Stimulated activated CD4-positive, alpha-beta T cell treated with anti-CD3 and anti-CD28 coated beads, Interleukin-4, amount 100 ng/mL, for 1 hour (primary cell): Measurements from ENCODE around the gene ZNF208.
"Not testable (repeated sequence)": the region's sequence is repeated elsewhere in the genome, so short reads cannot be mapped to it uniquely, and the experiment has no call there.

Experiments
- DNase-seq: peaks from one replicate; pipeline ENCODE4 v3.0.0-alpha.2; 2020

ZNF208 gene

GRCh38 chr19:22010437-22011143 lies at the start of gene ZNF208:
TSS of gene ZNF208 (minus strand) at chr19:22010943. CDS start at chr19:22010794, 149 bp downstream.
- peak; percentile 19 for DNase-seq

- peak; percentile 15 for DNase-seq
Measured at GRCh38 chr19:22052644-22053013, 41.9 kb upstream of the ZNF208 start.

DNA sequence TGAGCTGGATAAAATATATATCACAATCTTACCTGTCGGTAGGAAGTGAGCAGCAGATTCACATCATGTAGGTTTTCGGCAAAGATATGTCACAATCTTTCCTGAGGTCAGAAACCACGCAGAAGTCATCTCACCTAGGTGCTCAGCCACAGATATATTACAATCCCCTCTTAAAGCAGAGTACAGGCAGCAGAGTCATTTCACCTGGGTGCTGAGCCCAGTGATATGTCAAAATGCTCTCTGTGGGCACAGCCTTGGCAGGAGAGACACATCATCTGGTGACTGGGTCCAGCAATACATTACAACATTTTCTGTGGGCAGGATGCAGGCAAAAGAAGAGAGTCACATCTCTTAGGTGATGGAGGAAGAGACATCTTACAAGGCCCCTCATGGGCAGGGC lies 30.4 kb upstream of the ZNF208 start:
- not testable (repeated sequence) for DNase-seq

DNA sequence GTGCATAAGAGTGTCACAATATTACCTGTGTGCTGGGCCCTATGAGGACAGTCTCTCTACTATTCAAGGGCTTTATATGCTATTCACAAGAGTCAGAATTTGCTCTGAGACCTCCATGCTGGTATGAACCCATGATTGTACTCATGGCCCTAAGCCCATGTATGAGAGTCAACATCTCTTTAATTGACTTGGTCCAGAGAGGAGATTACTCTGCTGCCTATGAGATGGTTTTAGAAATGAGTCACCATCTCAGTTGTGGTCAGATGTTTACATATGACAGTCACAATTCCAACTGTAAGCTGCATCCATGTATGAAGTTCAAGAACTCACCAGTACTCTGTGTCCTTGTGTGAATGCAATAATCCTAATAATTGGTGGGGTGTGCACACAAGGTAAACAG lies 19.9 kb upstream of the ZNF208 start:
- DNase-seq, result no peak

DNA sequence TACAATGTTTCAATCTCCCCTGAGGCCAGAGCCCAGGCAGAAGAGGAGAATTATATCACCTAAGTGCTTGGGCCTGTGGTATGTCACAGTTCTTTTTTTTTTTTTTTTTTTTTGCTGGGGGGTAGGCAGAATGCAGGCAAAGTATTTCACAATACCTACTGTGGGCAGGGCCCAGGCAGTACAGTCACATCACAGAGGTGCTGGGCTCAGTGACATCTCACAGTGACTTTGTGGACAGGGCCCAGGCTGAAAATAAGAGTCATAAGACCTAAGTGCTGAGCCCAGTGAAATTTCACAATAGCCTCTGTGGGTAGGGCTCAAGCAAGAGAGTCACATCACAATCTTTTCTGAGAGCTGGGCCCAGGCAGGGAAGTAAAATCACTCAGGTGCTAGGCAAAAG lies 15.9 kb upstream of the ZNF208 start:
- DNase-seq, result no peak

DNA sequence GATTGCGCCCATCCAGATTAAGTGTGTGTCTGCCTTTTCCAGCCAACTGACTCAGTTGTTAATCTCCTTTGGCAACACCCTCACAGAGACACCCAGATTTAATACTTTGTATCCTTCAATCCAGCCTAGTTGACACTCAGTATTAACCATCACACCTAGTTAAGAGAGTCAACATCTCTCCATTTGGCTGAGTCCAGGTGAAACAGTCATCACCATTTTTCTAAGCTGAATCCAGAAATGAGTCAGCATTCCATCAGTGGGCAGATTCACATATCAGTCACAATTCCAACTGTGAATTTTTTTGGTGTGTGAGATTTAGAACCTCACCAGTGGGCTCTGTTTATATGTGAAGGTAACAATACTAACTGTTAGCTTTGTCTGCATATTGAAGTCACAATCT lies 14.8 kb upstream of the ZNF208 start:
- not testable (repeated sequence) for DNase-seq

DNA sequence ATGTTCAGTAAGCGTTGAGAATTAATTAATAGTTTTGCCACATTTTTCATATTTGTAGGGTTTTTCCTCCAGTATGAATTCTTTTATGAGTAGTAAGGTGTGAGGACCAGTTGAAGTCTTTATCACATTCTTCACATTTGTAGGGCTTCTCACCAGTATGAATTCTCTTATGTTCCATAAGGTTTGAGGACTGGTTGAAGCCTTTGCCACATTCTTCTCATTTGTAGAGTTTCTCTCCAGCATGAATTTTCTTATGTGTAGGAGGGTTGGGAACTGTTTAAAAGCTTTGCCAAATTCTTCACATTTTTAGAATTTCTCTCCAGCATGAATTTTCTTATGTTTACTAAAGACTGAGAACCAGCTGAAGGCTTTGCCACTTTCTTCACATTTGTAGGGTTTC lies 40.3 kb downstream of the ZNF208 start:
- no peak for DNase-seq

DNA sequence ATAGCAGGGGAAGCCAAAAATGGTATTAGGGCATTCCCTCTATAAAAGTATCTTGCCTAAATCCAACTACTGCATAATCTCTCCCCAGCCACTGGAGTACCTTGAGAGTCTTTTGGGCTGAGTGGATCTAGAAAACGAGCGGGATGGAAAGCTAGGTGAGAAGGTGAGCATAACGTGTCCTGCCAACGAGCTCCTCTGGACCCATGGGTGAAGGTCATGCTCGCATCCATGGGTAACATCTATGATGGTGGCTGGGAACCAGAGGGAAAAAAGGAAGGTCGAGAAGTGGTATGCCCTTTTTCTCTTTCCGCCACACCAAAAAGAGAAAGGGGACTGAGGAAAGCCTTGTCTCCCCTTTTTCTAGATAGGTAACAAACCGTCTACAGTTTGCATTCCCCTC lies 63.0 kb downstream of the ZNF208 start:
- no peak for DNase-seq

DNA sequence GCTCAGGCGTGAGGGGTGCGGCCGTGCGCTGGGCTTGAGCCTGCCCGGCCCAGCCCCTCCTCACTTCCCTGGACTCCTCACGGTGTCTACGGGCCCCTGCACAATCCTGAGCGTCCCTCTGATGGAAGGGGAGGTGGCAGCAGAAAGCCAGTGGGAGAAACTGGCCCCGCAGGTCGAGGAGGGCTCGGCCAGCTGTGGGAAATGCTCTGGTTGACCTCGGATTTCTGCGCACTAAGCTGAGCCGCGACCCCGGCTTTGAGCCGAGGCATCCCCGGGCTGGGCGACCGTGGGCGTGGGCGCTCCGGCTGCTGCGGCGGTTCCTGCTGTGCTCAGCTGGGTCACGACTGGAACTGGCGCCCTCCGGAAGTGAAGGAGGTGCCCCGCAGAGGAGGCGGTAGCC lies 70.1 kb downstream of the ZNF208 start:
- no peak for DNase-seq

DNA sequence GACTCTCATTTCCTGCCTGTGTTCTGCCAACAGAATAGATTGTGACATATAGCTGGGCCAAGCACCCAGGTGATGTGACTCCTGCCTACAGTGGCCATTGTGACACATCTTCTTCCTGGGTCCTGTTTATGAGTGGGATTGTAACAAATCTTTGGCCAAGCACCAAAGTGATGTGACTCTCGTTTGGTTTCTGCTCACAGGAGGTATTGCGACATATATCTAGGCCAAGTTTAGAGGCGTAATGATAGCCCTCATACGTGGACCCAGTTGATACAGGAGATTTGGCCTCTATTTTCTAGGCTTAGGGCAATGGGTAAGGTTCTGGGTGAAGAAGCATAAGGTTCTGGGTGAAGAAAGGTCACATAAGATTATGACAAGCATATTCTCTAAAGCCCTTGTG lies 76.2 kb downstream of the ZNF208 start:
- DNase-seq, result no peak

DNA sequence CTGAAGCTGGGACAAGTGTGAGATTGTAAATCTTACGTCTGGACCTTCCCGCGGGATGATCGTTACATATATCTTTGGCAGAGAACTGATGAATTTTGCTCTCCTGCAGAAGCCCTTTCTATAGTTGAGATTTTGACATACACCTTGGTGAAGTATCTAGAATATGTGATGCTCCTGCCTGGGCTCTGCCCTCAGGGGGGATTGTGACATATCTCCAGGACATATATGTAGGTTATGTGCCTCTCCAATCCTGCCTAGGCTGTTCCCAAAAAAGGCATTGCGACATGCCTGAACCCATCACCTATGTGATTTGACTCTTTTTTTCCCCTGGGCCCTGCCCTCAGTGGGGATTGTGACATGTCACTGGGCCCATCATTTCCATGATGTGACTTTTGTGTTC lies 76.6 kb downstream of the ZNF208 start:
- no peak for DNase-seq

GRCh38 chr19:21922276-21922675 lies 88.5 kb downstream of the ZNF208 start:
- no peak for DNase-seq

GRCh38 chr19:21921691-21922180 lies 89.0 kb downstream of the ZNF208 start:
- DNase-seq, result no peak

- DNase-seq, result no peak
Measured at GRCh38 chr19:21915411-21915810, 95.3 kb downstream of the ZNF208 start.

GRCh38 chr19:21912654-21913053 lies 98.1 kb downstream of the ZNF208 start:
- DNase-seq, result no peak

GRCh38 chr19:21910318-21910717 lies 100.4 kb downstream of the ZNF208 start:
- no peak for DNase-seq

- no peak for DNase-seq
Measured at GRCh38 chr19:21908066-21908465, 102.7 kb downstream of the ZNF208 start.

GRCh38 chr19:21907516-21907915 lies 103.2 kb downstream of the ZNF208 start:
- DNase-seq, result no peak

DNA sequence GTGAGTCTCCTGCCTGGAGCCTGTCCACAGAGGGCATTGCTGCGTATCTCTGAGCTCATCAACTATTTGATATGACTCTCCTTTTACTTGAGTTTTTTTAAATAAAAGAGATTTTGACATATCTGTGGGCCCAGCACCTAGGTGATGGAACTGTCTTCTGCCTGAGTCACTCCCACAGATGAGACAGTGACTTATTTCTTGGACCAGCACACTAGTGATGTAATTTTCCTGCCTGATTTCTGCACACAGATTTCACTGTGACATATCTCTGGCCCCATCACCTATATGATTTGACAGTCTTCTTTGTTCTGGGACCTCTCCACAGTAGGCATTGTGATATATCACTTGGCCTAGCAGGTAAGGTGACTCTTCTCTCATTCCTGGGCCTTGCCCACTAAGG lies 108.2 kb downstream of the ZNF208 start:
- DNase-seq, result no peak

DNA sequence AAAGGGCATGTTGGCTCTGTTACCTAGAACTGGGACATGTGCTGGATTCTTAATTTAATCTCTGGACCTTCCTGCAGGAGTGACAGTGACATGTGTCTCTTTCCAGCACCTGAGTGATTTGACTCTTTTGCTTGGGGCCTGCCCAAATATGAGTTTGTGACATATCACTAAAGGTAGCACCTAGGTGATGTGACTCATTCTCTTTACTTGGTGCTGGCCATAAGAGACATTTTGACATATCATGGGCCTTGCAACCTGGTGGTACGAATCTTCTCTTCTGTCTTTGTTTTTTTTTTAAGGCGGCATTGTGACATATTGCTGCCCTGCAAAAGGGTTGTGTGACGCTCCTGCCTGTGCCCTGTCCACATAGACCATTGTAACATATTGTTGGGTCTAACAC lies 108.9 kb downstream of the ZNF208 start:
- no peak for DNase-seq

- no peak for DNase-seq
Measured at GRCh38 chr19:21900401-21900800, 110.3 kb downstream of the ZNF208 start.

DNA sequence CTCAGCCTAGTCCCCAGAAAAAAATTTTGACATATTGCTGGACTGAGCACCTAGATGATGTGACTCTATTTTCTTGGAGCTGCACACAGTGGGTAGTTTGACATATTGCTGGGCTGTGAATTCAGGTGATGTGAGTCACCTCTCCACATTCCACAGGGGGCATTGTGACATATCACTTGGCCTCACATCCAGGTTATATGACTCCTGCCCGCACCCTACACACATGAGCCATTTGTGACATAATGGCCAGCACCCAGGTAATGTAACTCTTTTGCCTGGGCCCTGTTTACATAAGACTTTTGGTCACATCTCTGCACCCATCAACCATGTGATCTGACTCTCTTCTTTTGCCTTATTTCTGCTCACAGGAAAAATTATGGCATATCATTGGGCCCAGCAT lies 119.7 kb downstream of the ZNF208 start:
- DNase-seq, result no peak

- DNase-seq, result peak; percentile 29
Measured at GRCh38 chr19:21890017-21890416, 120.7 kb downstream of the ZNF208 start.

GRCh38 chr19:21885516-21885915 lies 125.2 kb downstream of the ZNF208 start:
- not testable (repeated sequence) for DNase-seq

- not testable (repeated sequence) for DNase-seq
Measured at GRCh38 chr19:21884786-21885185, 126.0 kb downstream of the ZNF208 start.
